ENCODE measurements around the gene DPP6. TPM values are rescaled to one million over a fixed set of nuclear protein-coding genes. Genes with fewer than 3 reads are reported as not detected.

Gene DPP6
- total RNA-seq, 1 experiment from 2014 or later = not detected

GRCh38 chr7:154345093-154345492 is 292.9 kb downstream of the DPP6 start:
- ChIA-PET POLR2A (ENCODE audit: low non-redundant PET) (no interaction called here), CTCF (no interaction called here)
- Histone ChIP-seq H3K27ac (ENCODE audit: low read depth, low read length, poor library complexity, severe bottlenecking) (no peak overlapping the region), H3K4me3 (ENCODE audit: low read depth, low read length, poor library complexity, severe bottlenecking) (no peak overlapping the region), H3K36me3 (ENCODE audit: insufficient read depth, low read length, poor library complexity, severe bottlenecking) (no peaks in the 10 kb centered on the region), H3K27me3 (replicated peaks; ENCODE audit: insufficient read depth, low read depth, low read length, poor library complexity) (no peaks in the 10 kb centered on the region), H3K4me1 (ENCODE audit: insufficient read depth, low read length, poor library complexity, severe bottlenecking) (no peaks in the 10 kb centered on the region), H3K9me3 (ENCODE audit: low read depth, low read length, poor library complexity, severe bottlenecking) (no peaks in the 10 kb centered on the region)
- intact Hi-C loops (cut with micrococcal nuclease; ENCODE audit: unreplicated experiment) = no loop called here
- DNase-seq (ENCODE audit: low spot score) = no peak
- no peak for TF ChIP-seq CTCF (conservative IDR thresholded peaks at IDR 0.05; ENCODE audit: low read depth, low read length)
- TF ChIP-seq EZH2 (IDR thresholded peaks at IDR 0.05; ENCODE audit: borderline replicate concordance, low read depth, low read length, poor library complexity, severe bottlenecking) = no peak
- BruUV-seq (replicated peaks) = no TSS peak

- H3K36me3 ChIP-seq (ENCODE audit: insufficient read depth, low read length, poor library complexity, severe bottlenecking) = no peaks in the 10 kb centered on the region
- no peaks in the 10 kb centered on the region for H3K27me3 ChIP-seq (replicated peaks; ENCODE audit: insufficient read depth, low read depth, low read length, poor library complexity)
- no peak for DNase-seq (ENCODE audit: low spot score)
- H3K9me3 ChIP-seq (ENCODE audit: low read depth, low read length, poor library complexity, severe bottlenecking) = no peaks in the 10 kb centered on the region
- BruUV-seq (replicated peaks) = no TSS peak
- H3K4me1 ChIP-seq (ENCODE audit: insufficient read depth, low read length, poor library complexity, severe bottlenecking) = no peaks in the 10 kb centered on the region
- ChIA-PET CTCF (no interaction called here), POLR2A (ENCODE audit: low non-redundant PET) (no interaction called here)
- no peak overlapping the region for H3K27ac ChIP-seq (ENCODE audit: low read depth, low read length, poor library complexity, severe bottlenecking)
- intact Hi-C loops (cut with micrococcal nuclease; ENCODE audit: unreplicated experiment) = no loop called here
- TF ChIP-seq CTCF (conservative IDR thresholded peaks at IDR 0.05; ENCODE audit: low read depth, low read length) (no peak), EZH2 (IDR thresholded peaks at IDR 0.05; ENCODE audit: borderline replicate concordance, low read depth, low read length, poor library complexity, severe bottlenecking) (no peak)
- H3K4me3 ChIP-seq (ENCODE audit: low read depth, low read length, poor library complexity, severe bottlenecking) = no peak overlapping the region
Measured at GRCh38 chr7:154347700-154348266, 295.6 kb downstream of the DPP6 start.

- intact Hi-C loops (cut with micrococcal nuclease; ENCODE audit: unreplicated experiment) = no loop called here
- TF ChIP-seq CTCF (conservative IDR thresholded peaks at IDR 0.05; ENCODE audit: low read depth, low read length) = no peak
- TF ChIP-seq EZH2 (IDR thresholded peaks at IDR 0.05; ENCODE audit: borderline replicate concordance, low read depth, low read length, poor library complexity, severe bottlenecking) = no peak
- BruUV-seq (replicated peaks) = no TSS peak
- ChIA-PET CTCF (no interaction called here), POLR2A (ENCODE audit: low non-redundant PET) (no interaction called here)
- Histone ChIP-seq H3K9me3 (ENCODE audit: low read depth, low read length, poor library complexity, severe bottlenecking) (no peaks in the 10 kb centered on the region), H3K27me3 (replicated peaks; ENCODE audit: insufficient read depth, low read depth, low read length, poor library complexity) (no peaks in the 10 kb centered on the region), H3K27ac (ENCODE audit: low read depth, low read length, poor library complexity, severe bottlenecking) (no peak overlapping the region), H3K4me1 (ENCODE audit: insufficient read depth, low read length, poor library complexity, severe bottlenecking) (no peaks in the 10 kb centered on the region), H3K36me3 (ENCODE audit: insufficient read depth, low read length, poor library complexity, severe bottlenecking) (no peaks in the 10 kb centered on the region), H3K4me3 (ENCODE audit: low read depth, low read length, poor library complexity, severe bottlenecking) (no peak overlapping the region)
- no peak for DNase-seq (ENCODE audit: low spot score)
Measured at GRCh38 chr7:154350892-154351291, 298.7 kb downstream of the DPP6 start.

Measured in A673 (cell line).